Measurements from ENCODE around the gene LVRN.
A peak's percentile ranks its signal among the peaks of the same experiment; 100 is the strongest.

Gene LVRN

DNA sequence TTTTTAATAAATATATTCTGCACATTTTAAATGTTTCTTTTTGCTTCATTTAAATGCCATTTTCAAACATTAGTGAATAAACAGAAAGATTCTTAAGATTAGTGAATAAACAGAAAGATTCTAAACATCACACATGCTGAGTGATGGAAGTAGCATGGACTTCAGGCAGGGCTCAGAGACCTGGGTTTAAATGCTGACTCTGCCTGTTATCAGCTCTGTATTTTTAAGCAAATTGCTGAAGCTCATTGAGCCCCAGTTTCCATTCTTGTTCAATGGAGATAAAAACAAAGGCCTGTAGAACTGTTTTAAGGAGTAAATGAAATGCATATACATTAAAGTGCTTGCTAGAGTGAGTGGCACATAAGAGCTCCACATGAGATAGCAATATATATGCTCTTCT is 8.1 kb upstream of the LVRN start:
- no peaks in the 10 kb centered on the region for H3K36me3 Mint-ChIP-seq (ENCODE audit: low read depth)
- peaks cover 6% of the 10 kb centered on the region for H3K4me1 Mint-ChIP-seq
- H3K9me3 Mint-ChIP-seq, result no peaks in the 10 kb centered on the region
- H3K4me3 Mint-ChIP-seq, result no peak overlapping the region
- H3K27ac Mint-ChIP-seq, result peak overlapping the region in 1 of 3 experiments; percentile 18
- no peaks in the 10 kb centered on the region for H3K27me3 Mint-ChIP-seq (ENCODE audit: low read depth)
- TF ChIP-seq, protein P1, sequence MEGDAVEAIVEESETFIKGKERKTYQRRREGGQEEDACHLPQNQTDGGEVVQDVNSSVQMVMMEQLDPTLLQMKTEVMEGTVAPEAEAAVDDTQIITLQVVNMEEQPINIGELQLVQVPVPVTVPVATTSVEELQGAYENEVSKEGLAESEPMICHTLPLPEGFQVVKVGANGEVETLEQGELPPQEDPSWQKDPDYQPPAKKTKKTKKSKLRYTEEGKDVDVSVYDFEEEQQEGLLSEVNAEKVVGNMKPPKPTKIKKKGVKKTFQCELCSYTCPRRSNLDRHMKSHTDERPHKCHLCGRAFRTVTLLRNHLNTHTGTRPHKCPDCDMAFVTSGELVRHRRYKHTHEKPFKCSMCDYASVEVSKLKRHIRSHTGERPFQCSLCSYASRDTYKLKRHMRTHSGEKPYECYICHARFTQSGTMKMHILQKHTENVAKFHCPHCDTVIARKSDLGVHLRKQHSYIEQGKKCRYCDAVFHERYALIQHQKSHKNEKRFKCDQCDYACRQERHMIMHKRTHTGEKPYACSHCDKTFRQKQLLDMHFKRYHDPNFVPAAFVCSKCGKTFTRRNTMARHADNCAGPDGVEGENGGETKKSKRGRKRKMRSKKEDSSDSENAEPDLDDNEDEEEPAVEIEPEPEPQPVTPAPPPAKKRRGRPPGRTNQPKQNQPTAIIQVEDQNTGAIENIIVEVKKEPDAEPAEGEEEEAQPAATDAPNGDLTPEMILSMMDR (IDR thresholded peaks at IDR 0.05; ENCODE audit: unreplicated experiment in 3 of 3), result no peak

DNA sequence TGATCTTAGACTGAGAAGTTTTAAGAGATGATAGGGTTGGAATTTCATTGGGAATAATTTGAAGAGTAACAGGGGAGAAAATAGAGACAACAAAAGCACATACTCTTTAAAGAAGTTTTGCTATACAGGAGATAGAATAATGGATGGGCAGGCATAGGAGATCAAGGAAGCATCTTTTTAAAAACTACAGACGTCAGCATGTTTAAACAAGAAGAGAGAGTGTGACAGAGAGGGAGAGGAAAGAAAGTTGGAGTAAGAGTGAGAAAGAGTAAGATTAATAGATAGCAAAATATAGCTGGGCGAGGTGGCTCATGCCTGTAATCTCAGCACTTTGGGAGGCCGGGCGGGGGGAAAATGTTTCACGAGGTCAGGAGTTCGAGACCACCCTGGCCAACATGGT is 5.3 kb upstream of the LVRN start:
- no peak overlapping the region for H3K4me3 Mint-ChIP-seq
- no peak overlapping the region for H3K27ac Mint-ChIP-seq
- peaks cover 8% of the 10 kb centered on the region for H3K27me3 Mint-ChIP-seq (ENCODE audit: low read depth)
- H3K36me3 Mint-ChIP-seq (ENCODE audit: low read depth), result no peaks in the 10 kb centered on the region
- H3K9me3 Mint-ChIP-seq, result no peaks in the 10 kb centered on the region
- TF ChIP-seq, protein P1 (IDR thresholded peaks at IDR 0.05; ENCODE audit: unreplicated experiment in 3 of 3), result no peak
- peaks cover 6% of the 10 kb centered on the region for H3K4me1 Mint-ChIP-seq

DNA sequence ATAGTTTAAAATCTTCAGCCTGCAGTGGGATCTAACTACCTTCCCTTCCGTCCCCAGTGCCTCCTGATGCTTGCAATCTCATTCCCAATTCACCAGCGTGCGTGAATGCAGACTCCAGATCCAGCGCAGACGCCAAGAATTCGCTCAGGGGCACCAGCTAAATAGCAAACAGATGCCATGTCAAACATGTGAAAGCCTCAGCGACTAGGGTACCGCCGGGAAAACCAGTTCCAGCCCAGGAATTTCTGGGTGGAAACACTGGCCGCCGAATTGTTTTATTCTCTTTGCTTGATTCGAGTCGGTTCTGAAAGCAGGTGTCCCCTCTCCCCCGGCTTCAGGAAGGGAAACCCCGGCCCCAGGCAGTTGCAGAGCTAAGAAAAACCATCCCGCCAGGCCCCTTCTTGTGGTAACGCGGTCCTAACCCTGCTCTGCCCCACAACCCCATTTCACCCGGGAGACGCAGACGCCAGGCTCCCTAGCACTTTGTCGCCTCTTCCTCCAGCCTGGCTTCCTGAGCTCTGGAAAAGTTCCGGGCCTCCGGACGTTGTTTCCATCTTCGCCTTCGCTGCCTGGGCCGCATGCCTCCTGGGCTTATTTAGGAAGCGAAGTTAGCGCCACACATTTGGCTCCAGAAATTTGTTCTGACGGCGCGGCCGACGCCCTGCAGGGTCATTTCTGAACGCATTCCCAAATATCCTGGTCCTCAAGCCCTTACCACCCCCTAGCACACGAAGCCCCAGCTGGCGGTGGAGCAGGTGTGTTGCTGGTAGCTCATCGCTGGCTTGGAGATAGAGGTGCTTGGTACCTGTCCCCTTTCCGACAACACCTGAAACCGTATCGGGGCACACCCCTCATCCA is 665 bp upstream of the LVRN start:
- Mint-ChIP-seq H3K4me1 (no peaks in the 10 kb centered on the region), H3K27me3 (ENCODE audit: low read depth) (peaks cover 40% of the 10 kb centered on the region), H3K9me3 (peaks cover 7% of the 10 kb centered on the region), H3K27ac (no peak overlapping the region), H3K4me3 (peak overlapping the region in 1 of 3 experiments; percentile 49), H3K36me3 (ENCODE audit: low read depth) (no peaks in the 10 kb centered on the region)
- TF ChIP-seq, protein P1 (IDR thresholded peaks at IDR 0.05; ENCODE audit: unreplicated experiment in 3 of 3), result no peak

DNA sequence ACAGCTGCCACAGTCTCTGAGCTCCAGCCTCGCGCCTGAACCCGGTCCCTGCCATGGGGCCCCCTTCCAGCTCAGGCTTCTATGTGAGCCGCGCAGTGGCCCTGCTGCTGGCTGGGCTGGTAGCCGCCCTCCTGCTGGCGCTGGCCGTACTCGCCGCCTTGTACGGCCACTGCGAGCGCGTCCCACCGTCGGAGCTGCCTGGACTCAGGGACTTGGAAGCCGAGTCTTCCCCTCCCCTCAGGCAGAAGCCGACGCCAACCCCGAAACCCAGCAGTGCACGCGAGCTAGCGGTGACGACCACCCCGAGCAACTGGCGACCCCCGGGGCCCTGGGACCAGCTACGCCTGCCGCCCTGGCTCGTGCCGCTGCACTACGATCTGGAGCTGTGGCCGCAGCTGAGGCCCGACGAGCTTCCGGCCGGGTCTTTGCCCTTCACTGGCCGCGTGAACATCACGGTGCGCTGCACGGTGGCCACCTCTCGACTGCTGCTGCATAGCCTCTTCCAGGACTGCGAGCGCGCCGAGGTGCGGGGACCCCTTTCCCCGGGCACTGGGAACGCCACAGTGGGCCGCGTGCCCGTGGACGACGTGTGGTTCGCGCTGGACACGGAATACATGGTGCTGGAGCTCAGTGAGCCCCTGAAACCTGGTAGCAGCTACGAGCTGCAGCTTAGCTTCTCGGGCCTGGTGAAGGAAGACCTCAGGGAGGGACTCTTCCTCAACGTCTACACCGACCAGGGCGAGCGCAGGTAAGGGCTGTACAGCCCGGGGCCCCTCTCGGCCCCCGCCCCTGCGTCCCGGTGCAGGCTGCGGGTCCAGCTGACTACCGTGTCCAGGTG is 509 bp downstream of the LVRN start:
- Mint-ChIP-seq H3K36me3 (ENCODE audit: low read depth) (no peaks in the 10 kb centered on the region), H3K4me1 (no peaks in the 10 kb centered on the region), H3K4me3 (peak overlapping the region in 2 of 3 experiments; percentile 54 to 58), H3K27ac (no peak overlapping the region), H3K27me3 (ENCODE audit: low read depth) (peaks cover 40% of the 10 kb centered on the region), H3K9me3 (peaks cover 7% of the 10 kb centered on the region)
- TF ChIP-seq, protein P1 (IDR thresholded peaks at IDR 0.05; ENCODE audit: unreplicated experiment in 3 of 3), result no peak

DNA sequence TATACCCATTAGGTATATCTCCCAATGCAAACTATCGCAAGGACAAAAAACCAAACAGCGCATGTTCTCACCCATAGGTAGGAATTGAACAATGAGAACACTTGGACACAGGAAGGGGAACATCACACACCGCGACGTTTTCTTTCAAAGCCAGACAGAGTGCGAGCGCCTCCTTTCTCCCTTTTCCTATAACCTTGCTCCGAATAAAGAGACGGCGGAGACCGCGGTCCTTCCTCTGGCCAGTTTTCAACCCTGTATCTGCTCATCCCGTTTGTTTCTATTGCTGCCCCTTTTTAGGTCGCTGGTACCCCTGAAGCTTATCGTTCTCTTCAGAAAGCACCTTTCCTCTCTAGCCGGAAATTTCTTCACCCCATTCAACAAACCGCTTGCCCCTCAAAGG is 1.3 kb downstream of the LVRN start:
- Mint-ChIP-seq H3K27ac (no peak overlapping the region), H3K9me3 (peaks cover 7% of the 10 kb centered on the region), H3K36me3 (ENCODE audit: low read depth) (no peaks in the 10 kb centered on the region), H3K4me1 (no peaks in the 10 kb centered on the region), H3K4me3 (peak overlapping the region; percentile 29 to 74 (median 55)), H3K27me3 (ENCODE audit: low read depth) (peaks cover 40% of the 10 kb centered on the region)
- TF ChIP-seq, protein P1 (IDR thresholded peaks at IDR 0.05; ENCODE audit: unreplicated experiment in 3 of 3), result no peak

All from nephron (organoid).